Effector CD8-positive, alpha-beta T cell (primary cell): ENCODE results near the gene PGLYRP3.

ENCODE experiments used
- DNase-seq: peaks from one replicate; lab custom pipeline; 2025; lab: John Stamatoyannopoulos, UW

The PGLYRP3 gene

DNA sequence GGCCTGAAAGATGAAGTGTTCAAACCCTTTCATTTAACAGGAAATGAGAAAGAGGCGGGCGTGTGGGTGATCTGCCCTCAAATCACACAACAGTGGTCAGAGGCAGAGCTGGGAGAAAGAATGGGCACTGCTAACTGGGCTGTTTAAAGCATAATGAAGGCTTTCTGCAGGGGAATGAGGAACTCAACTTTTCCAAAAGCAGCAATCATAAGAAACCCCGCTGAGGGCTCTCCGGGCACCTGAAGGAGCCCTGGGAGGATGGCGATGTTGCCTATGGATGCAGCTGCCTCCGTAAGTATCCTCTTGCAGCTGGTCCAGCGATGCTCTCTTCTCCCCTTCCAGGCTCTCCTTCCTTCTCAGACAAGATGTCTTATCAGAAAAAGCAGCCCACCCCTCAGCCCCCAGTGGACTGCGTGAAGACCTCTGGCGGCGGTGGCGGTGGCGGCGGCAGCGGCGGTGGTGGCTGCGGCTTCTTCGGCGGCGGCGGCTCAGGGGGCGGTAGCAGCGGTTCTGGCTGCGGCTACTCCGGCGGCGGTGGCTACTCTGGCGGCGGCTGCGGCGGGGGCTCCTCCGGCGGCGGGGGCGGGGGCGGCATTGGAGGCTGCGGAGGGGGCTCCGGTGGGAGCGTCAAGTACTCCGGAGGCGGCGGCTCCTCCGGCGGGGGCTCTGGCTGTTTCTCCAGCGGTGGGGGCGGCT lies 52.0 kb downstream of the PGLYRP3 start:
- no peak for DNase-seq

- no peak for DNase-seq
Measured at GRCh38 chr1:153259387-153259786, 53.4 kb downstream of the PGLYRP3 start, which contains the start of gene LORICRIN. Gene LORICRIN, plus strand, starts transcription at chr1:153259687. Its CDS starts 1,263 bp downstream, at chr1:153260950.

DNA sequence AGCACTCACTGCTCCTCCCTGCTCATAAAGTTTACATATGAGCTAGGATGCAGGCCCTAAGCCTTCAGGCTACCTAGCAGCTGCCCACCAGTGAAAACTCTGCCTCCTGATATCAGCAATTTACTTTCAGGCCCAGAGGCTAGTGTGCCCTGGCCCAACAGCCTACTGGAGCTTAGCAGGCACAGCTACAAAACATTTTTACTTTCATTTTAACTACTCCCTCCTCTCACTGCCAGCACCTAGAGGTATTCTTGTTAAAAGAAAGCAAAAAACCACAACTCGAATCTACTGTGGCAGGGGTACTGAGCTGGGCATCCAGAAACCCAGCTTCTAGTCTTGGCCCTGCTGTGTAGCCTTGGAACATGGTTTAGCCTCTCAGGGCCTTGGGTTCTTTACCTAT lies 59.1 kb downstream of the PGLYRP3 start:
- DNase-seq = no peak

GRCh38 chr1:153253076-153253475 lies 59.7 kb downstream of the PGLYRP3 start:
- no peak for DNase-seq

GRCh38 chr1:153251988-153252387 lies 60.8 kb downstream of the PGLYRP3 start:
- no peak for DNase-seq

DNA sequence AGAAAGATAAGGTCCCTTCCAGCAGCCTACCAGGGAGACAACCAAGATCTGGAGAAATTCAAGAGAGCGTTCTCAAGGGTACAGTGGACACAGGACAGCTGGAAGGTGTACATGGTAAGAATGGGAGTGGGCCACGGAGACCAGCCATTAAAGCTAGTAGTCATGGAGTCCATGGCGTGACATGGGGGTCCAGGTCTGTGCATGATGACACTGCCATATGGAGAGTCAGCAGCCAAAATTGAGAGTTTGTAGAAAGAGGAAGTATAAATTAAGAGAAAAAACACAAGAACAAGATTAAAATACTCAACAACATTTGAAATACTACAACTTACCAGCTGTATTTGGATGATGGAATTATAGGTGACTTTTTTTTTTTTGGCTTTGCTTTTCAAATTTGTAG lies 61.2 kb downstream of the PGLYRP3 start:
- no peak for DNase-seq

- no peak for DNase-seq
Measured at GRCh38 chr1:153251087-153251486, 61.7 kb downstream of the PGLYRP3 start.

- DNase-seq = no peak
Measured at GRCh38 chr1:153250166-153250565, 62.6 kb downstream of the PGLYRP3 start.

DNA sequence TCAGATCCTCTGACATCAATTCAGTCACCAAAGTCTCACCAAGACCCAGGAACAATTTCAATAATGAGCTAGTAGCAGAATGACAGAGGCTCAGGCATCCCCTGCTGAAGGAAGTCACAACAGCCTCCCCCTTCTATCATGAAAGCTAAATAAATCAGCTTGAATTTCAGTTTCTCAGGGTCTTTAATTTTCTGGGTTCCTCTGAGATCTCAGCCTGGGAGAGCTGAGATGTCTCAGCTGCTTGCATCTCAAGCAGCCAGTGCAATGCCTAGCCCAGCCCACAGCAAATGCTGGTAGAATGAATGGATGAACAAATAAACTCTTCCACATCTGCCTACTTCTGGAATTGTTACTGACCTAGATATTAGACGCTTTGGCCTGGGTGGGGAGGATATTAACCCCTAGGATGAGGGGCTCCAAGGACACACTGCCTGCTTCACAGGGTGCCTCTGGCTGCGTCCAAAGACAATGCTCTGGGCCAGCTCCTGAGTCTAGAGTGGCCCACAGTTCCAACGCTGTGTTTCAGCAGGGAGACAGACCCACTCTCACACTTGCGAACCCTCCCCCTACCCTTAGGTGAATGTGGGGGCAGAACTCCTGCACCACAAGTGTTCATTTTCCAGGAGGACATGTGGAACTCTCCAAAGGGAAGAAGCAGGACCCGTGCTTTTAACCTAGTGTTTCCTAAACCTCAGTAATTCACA lies 64.4 kb downstream of the PGLYRP3 start:
- DNase-seq = no peak
